PFSK-1 (cell line): Measurements from ENCODE around the gene RPGR.

ENCODE experiments used
- SIN3A ChIP-seq: IDR thresholded peaks from 2 replicates; pipeline ENCODE4 v1.6.1; 2012; ENCODE audit warnings: mild to moderate bottlenecking, low read length, moderate library complexity, borderline replicate concordance; ENCODE audit not compliant: insufficient read depth
- TAF1 ChIP-seq: IDR thresholded peaks from 2 replicates; pipeline ENCODE4 v1.6.1; 2012; ENCODE audit warnings: low read length, control low read depth, borderline replicate concordance; ENCODE audit not compliant: insufficient read depth

- TF ChIP-seq TAF1: no peak
- TF ChIP-seq SIN3A: no peak
Observed at GRCh38 chrX:38357747-38358673, 30.7 kb upstream of the RPGR start.
